GM18868 (cell line): ENCODE results near the gene CHRNA5.
A peak's percentile ranks its signal among the peaks of the same experiment; 100 is the strongest.
"Not testable (repeated sequence)": the region's sequence is repeated elsewhere in the genome, so short reads cannot be mapped to it uniquely, and the experiment has no call there.

ENCODE experiments used
- ATAC-seq: cut with Tn5 transposase; IDR thresholded peaks from one replicate; pipeline ENCODE4 v1.9.1; 2021; ENCODE audit warnings: mild to moderate bottlenecking, moderate library complexity; ENCODE audit not compliant: unreplicated experiment

Gene CHRNA5

GRCh38 chr15:78565097-78565950 is at the start of gene CHRNA5:
CHRNA5 (plus strand) TSS chr15:78565520; CDS start chr15:78565720, 200 bp downstream.
- ATAC-seq, result peak; percentile 83

DNA sequence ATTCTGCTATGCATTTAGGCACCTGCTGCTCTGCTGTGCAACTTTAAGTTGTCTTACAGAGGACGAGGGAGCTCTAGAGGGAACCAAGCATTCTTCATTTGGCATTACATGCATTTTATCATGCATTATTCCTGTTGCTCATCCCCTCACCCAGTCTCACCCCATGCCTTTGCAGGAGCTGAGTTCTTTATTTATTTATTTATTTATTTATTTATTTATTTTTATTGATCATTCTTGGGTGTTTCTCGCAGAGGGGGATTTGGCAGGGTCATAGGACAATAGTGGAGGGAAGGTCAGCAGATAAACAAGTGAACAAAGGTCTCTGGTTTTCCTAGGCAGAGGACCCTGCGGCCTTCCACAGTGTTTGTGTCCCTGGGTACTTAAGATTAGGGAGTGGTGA is 45.3 kb upstream of the CHRNA5 start:
- ATAC-seq, result not testable (repeated sequence)

- no peak for ATAC-seq
Measured at GRCh38 chr15:78524230-78524629, 41.1 kb upstream of the CHRNA5 start.

GRCh38 chr15:78527325-78527724 is 38.0 kb upstream of the CHRNA5 start:
- ATAC-seq, result no peak

DNA sequence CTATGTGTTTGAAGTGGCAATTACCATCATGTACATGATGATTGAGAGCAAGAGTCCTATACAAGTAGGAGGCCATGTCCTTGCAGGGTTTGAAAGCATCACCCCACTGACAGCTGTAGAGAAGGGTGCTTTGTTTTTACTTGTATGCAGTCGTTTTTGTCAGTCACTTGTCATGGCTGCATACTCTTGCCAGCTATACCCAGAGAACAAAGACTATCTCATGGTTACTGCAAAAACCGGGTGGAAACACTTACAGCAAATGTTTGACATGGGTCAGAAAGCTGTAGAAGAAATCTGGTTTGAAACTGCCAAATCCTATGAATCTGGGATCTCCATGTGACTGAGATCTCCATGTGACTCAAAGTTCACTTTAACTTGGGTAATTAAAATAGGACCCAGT is 32.0 kb upstream of the CHRNA5 start:
- ATAC-seq, result no peak

- no peak for ATAC-seq
Measured at GRCh38 chr15:78536134-78536533, 29.2 kb upstream of the CHRNA5 start.

DNA sequence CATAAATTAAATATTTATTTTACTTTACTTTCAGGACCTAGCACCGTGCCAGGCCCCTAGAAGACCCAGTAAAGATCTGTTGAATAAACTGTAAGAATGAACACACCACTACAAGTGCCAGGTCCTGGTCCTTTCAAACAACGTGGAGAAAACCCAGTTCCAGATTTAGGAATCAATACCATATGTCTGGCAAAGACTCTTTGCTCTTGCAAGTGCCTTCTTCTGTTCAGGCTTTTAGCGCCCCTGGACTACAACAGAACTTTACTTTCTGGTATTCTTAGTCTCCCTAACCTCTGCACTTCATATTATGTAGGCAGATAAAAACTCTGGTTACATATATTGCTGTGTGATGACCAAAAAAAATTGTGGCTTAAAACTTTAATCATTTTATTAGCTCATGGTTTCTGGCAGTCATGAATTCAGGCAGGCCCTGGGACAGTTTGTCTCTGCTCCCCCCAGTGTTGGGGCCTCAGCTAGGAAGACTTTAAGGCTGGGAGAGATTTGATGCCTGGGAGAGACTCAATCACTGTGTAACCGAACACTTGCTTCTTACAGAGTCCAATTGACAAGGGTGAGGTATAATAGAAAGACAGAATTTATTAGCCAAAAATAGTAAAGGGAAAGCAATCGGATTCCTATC is 27.9 kb upstream of the CHRNA5 start:
- ATAC-seq, result no peak

GRCh38 chr15:78538358-78538757 is 27.0 kb upstream of the CHRNA5 start:
- ATAC-seq, result no peak

- ATAC-seq, result not testable (repeated sequence)
Measured at GRCh38 chr15:78539464-78540140, 25.7 kb upstream of the CHRNA5 start.

DNA sequence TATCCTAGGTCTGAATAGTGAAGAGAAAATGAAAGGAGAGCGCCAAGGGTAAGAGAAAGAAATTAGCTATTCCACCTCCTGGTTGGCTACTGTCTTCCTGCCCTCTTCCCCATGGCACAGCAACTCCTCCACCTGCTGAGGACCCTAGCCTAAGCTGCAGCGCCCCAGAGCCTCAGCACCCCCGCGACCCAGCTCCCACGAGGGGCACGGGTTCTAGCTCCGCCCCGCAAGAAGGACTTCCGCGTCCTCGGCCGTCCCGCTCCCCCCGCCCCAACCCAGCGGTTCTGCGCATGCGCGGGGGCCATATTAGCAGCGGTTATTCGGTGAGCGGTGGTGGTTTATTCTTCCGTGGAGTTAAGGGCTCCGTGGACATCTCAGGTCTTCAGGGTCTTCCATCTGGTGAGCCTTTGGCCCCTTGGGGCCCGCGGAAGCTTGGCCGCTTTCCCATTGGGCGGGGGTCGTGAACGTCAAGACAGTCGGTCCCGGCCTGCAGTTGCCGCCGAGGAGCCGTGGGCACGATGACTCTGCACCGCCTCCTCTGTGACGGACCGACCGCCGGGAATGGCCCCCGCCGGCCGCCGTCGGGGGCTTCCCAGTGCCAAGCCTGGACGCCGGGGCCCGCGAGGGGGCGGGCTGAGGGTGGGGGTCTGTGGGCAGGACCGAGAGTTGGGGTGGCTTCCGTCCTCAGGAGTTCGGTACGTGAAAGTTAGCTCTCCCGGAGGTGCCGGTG is 25.0 kb upstream of the CHRNA5 start, which contains the start of gene PSMA4:
PSMA4 (plus strand) TSS at position 304 of the 730 bp plus-strand sequence. CDS start 1,484 bp downstream, outside the sequence.
- peak; percentile 84 for ATAC-seq

DNA sequence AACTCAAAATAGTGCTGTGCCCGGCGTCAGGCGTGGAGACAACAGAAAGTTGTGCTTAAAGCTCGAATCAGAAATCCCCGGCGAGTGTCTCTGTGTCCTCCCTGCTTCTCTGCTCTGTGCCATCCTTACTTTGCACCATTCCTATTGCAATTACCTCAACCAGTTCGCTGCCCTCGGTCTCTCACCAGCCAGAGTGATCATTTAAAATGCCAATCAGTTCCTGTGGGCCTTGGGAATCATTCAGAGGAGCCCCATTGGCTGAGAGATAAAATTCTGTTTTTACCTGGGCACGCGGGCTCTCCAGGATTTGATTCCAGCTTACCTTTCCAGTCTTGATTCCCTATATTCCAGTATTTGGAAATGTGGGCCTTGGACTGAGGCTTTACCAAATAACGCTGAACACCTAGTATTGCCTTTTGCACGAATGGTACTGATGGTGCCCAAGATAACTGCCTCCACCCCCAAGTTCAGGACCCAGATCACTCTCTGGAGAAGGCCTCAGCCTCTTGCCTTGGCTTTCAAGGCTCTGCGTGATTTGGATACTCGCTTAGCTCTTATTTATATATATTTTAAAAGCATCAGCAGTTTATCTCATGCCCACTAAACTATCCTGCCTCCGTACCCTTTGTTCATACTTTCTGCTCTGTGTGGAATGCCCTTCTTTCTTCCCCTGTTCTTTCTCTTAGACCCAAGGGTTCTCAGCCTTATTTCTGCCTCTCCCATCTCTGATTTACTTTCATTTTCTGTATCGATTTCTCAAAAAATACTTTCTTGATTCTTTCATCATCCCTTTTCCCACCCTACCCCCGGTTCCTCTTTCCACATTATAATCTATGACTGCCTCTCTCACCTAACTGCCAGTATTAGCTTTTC is 24.2 kb upstream of the CHRNA5 start:
- no peak for ATAC-seq

- no peak for ATAC-seq
Measured at GRCh38 chr15:78541744-78542034, 23.6 kb upstream of the CHRNA5 start.

DNA sequence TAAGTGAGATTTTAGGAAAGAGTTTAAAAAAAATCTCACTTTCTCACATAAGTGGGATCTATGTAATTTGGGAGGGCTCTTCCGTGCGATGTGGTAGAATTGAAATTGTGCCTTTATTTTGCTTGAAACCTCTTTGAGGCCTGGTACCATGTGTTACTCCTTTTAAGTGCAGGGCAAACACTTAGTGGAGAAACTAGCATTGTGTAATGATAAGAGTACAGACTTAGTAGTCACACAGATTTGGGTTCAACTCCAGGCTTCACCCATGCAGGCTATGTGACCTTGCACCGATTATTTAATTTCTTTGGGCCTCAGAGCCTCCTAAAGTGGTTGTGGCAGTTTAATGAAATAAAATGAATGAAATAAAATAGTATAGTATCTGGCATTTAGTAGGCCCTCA is 22.7 kb upstream of the CHRNA5 start:
- ATAC-seq, result no peak

DNA sequence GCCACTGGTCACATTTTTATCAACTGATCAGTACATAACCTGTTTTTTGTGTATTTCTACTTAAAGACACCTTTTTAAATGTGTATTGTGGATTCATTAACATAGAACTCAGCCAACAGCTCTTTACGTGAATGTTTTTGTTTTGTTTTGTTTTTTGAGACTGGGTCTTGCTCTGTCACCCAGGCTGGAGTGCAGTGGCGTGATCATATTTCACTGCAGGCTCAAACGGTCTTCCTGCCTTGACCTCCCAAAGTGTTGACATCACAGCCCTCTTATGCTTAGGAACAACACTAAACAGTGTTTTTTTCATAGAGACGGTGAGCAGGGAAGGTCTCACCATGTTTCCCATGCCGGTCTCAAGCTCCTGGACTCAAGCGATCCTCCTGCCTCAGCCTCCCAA is 15.1 kb upstream of the CHRNA5 start:
- ATAC-seq, result no peak

DNA sequence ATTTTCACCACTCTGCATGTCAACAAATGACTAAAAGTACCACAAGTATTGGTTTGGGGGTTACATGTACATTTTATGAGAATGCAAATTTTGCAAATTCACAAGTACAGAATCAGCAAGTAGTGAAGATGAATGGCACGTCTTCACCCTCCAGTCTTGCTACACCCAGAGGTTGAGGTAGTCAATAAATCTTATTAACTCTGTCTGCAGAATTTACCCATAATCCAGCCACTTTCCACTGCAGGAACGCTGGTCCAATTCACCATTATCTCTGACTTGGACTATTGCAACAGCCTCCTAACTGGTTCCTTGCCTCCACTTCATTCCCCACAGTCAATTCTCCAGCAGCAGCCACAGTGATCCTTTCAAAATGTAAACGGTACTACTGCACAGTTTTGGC is 14.5 kb upstream of the CHRNA5 start:
- no peak for ATAC-seq

DNA sequence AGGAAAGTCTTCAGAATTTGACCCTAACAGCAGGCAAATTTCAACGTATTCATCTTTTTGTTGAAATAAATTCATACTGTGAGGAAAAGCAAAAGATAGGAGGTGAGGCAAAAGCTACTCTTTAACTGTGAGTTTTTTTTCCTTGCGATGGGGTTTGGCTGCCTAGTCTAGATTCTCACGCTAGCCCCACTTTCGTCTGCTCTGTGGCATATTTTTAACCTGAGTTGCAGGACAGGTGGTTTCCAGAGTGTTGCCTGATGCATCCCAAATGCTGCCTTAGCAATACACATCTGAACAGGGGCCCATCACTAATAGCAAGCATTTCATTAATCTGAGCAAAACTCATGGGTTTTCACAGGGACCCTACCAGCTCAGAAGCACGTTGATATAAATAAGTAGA is 13.4 kb upstream of the CHRNA5 start:
- ATAC-seq, result no peak

DNA sequence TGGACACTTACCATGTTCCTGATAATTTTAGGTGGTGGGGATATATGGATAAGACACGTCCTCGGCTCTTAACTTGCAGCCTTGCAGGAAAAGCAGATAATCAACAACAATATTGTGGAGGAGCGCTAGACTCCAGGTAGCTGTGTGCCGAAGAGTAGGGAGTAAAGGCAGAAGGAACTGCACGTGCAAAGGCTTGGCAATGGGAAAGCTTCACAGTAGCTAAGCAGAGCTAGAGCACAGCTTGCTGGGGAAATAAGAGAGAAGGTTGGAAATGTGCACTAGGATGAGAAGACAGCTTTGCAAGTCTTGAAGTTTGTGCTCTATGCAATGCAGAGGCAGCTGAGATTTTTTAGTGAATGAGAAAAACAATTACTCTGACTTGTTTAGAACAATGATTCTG is 12.7 kb upstream of the CHRNA5 start:
- ATAC-seq, result no peak

GRCh38 chr15:78560201-78560600 is 5.1 kb upstream of the CHRNA5 start:
- not testable (repeated sequence) for ATAC-seq

DNA sequence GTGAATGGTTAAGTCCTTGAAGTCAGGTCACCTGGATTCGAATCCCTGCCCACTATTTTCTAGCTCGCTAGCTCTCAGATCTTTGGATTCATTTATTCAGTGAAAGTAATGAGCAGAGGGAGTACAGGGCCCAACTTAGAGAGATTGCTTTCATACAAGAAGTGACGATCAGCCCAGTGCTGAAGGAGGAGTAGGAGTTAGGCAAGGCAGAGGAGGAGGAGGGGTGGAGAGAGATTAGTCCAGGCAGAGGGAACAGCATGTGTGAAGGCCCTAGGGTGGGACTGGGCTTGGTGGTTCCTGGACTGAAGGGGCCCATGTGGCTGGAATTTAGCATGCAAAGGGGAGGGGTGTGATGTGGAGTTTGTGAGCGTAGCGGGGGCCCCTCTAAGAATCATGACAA is 3.8 kb upstream of the CHRNA5 start:
- ATAC-seq, result no peak

DNA sequence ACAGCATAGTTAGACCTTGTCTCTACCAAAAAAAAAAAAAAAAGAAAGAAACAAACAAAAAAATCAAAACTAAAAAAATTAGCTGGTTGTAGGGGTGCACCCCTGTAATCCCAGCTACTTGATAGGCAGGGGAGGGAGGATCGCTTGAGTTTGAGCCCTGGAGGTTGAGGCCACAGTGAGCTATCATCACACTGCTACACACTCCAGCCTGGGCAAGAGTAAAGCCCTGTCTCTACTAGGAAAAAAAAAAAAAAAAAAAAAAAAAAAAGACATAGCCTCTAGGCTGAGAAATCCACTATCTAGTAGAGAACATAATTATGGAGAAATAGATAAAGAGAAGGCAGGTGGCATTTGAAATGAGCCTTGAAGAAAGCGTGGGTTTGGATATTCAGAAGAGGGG is 2.2 kb upstream of the CHRNA5 start:
- ATAC-seq, result no peak
